ENCODE data around the gene MLEC.

Gene MLEC

GRCh38 chr12:120738252-120739030, 51.5 kb downstream of the MLEC start:
- H3K27me3 ChIP-seq (ENCODE audit: insufficient read depth, poor library complexity, severe bottlenecking) = no peaks in the 10 kb centered on the region
- no peak overlapping the region for H3K4me3 ChIP-seq (replicated peaks; ENCODE audit: insufficient read depth, low read length)
- H3K27ac ChIP-seq (replicated peaks) = no peak overlapping the region
- DNase-seq (ENCODE audit: low read depth in 1 of 2, low spot score in 1 of 2) = no peak
- no peak for TF ChIP-seq SPI1 (IDR thresholded peaks at IDR 0.05; ENCODE audit: borderline replicate concordance, low read depth)
- TF ChIP-seq, protein P1, sequence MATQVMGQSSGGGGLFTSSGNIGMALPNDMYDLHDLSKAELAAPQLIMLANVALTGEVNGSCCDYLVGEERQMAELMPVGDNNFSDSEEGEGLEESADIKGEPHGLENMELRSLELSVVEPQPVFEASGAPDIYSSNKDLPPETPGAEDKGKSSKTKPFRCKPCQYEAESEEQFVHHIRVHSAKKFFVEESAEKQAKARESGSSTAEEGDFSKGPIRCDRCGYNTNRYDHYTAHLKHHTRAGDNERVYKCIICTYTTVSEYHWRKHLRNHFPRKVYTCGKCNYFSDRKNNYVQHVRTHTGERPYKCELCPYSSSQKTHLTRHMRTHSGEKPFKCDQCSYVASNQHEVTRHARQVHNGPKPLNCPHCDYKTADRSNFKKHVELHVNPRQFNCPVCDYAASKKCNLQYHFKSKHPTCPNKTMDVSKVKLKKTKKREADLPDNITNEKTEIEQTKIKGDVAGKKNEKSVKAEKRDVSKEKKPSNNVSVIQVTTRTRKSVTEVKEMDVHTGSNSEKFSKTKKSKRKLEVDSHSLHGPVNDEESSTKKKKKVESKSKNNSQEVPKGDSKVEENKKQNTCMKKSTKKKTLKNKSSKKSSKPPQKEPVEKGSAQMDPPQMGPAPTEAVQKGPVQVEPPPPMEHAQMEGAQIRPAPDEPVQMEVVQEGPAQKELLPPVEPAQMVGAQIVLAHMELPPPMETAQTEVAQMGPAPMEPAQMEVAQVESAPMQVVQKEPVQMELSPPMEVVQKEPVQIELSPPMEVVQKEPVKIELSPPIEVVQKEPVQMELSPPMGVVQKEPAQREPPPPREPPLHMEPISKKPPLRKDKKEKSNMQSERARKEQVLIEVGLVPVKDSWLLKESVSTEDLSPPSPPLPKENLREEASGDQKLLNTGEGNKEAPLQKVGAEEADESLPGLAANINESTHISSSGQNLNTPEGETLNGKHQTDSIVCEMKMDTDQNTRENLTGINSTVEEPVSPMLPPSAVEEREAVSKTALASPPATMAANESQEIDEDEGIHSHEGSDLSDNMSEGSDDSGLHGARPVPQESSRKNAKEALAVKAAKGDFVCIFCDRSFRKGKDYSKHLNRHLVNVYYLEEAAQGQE (IDR thresholded peaks at IDR 0.05; ENCODE audit: insufficient replicate concordance, low read depth) = no peak

DNA sequence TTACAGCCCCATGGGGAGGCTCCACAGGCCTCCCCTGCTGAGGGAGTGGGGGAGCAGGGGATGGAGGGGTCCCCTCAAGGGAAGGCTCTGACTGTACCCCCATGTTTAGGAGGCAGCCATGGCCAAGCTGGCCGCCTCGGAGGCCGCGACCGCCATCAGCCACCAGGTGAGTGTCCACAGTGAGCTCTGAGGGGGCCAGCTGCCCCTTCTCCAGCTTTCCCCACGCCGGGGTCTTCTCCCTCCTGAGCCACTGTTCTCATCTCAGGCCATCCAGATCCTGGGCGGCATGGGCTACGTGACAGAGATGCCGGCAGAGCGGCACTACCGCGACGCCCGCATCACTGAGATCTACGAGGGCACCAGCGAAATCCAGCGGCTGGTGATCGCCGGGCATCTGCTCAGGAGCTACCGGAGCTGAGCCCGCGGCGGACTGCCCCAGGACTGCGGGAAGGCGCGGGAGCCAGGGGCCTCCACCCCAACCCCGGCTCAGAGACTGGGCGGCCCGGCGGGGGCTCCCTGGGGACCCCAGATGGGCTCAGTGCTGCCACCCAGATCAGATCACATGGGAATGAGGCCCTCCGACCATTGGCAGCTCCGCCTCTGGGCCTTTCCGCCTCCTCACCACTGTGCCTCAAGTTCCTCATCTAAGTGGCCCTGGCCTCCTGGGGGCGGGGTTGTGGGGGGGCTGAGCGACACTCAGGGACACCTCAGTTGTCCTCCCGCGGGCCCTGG, 52.2 kb downstream of the MLEC start:
- no peak overlapping the region for H3K4me3 ChIP-seq (replicated peaks; ENCODE audit: insufficient read depth, low read length)
- no peaks in the 10 kb centered on the region for H3K27me3 ChIP-seq (ENCODE audit: insufficient read depth, poor library complexity, severe bottlenecking)
- H3K27ac ChIP-seq (replicated peaks) = no peak overlapping the region
- TF ChIP-seq, protein P1 (IDR thresholded peaks at IDR 0.05; ENCODE audit: insufficient replicate concordance, low read depth) = no peak
- TF ChIP-seq GABPA (IDR thresholded peaks at IDR 0.05; ENCODE audit: low read depth) (no peak), POLR2AphosphoS5 (IDR thresholded peaks at IDR 0.05; ENCODE audit: low read depth) (no peak), SPI1 (IDR thresholded peaks at IDR 0.05; ENCODE audit: borderline replicate concordance, low read depth) (no peak), CTCF (IDR thresholded peaks at IDR 0.05; ENCODE audit: insufficient read depth, low read length) (no peak)
- no peak for DNase-seq (ENCODE audit: low read depth in 1 of 2, low spot score in 1 of 2)

- Histone ChIP-seq H3K4me3 (replicated peaks; ENCODE audit: insufficient read depth, low read length) (no peak overlapping the region), H3K27ac (replicated peaks) (no peak overlapping the region), H3K27me3 (ENCODE audit: insufficient read depth, poor library complexity, severe bottlenecking) (no peaks in the 10 kb centered on the region)
- no peak for TF ChIP-seq CTCF (IDR thresholded peaks at IDR 0.05; ENCODE audit: insufficient read depth, low read length)
- TF ChIP-seq, protein P1 (IDR thresholded peaks at IDR 0.05; ENCODE audit: insufficient replicate concordance, low read depth) = no peak
- no peak for TF ChIP-seq SPI1 (IDR thresholded peaks at IDR 0.05; ENCODE audit: borderline replicate concordance, low read depth)
- no peak for TF ChIP-seq POLR2AphosphoS5 (IDR thresholded peaks at IDR 0.05; ENCODE audit: low read depth)
- no peak for DNase-seq (ENCODE audit: low read depth in 1 of 2, low spot score in 1 of 2)
Observed at GRCh38 chr12:120739821-120740613, 53.1 kb downstream of the MLEC start.
